SKM-1 (cell line): ENCODE data around the gene FOXA3.

Experiments used
- DNase-seq: peaks from one replicate; lab custom pipeline; 2025; ENCODE audit not compliant: unreplicated experiment; lab: John Stamatoyannopoulos, UW

The FOXA3 gene

DNA sequence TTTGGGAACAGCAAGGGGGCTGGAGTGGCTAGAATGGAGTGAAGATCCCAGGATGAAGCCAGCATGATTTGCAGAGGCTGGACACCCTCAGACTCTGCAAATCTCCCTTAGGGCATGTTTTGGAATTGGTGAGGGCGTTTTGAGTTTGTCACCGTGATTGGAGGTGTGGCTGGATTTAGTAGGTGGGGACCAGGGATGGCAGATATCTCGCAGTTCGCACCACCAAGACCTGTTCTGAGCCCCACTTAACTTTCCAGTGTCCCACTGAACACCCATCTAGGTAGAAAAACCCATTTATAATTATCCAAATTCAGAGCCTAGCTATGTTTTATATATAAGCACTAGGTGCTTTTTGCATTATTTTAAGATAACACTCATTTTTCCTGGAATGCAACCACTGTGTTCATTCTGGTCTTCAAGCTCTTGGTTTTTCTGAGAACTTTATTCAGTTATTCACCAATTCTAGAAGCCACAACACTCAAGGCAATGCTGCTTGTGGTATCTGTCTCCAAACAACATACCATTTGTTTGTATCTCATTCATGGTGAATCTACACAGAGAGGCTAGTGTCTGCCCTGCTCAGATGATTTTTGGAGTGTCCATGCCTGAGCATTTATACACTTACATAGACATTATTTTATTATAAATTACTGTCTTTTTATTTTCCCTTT is 53.4 kb downstream of the FOXA3 start:
- DNase-seq, result no peak

DNA sequence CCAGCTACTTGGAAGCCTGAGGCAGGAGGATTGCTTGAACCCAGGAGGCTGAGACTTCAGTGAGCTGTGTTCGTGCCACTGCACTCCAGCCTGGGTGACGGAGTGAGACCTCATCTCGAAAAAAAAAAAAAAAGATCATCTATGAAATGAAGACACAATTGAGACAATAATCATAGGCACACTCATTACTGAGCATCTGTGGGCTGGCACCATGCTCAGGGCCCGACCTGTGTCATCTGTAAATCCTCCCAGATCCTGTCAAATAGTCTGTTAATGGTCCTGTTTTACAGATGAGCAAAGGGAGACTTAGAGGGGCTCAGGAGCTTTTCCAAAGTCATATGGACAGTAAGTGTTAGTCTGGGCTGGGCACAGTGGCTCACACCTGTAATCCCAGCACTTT is 54.6 kb downstream of the FOXA3 start:
- DNase-seq, result no peak

DNA sequence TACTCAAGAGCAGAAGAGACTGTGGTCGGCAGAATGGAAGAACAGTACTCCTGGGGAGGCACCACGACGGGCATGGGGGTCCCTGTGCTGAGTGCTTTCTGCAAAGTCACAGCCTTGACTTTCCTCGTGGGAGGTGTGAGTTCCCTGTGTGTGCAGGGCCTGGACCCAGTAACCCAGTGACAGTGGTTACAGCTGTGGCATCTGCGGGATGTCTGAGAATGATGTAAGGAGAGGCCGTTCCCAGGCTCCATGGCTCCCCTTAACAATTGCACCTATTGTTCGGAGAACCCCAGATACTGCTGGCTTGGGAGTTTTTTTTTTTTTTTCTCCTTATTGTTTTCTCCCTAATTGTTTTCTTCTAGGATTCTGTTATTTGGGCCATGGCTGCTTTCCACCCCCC is 55.6 kb downstream of the FOXA3 start:
- no peak for DNase-seq

DNA sequence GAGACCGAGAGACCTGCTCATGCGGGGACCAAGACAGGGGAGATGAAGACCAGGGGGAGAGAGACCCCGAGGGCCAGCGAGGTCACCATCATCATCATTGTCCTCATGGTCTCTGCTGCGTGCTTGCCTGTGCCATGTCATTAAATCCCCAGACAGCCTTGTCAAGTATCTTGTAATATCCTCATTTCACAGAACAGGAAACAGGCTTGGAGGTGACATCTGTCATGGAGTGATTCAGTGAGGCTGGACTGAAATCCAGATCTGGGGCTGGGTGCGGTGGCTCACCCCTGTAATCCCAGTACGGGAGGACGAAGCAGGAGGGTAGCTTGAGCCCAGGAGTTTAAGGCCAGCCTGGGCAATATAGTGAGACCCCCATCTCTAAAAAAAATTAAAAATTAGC is 56.3 kb downstream of the FOXA3 start:
- DNase-seq, result no peak

- no peak for DNase-seq
These were observed 58.2 kb downstream of the FOXA3 start for GRCh38 chr19:45922281-45922680.
